GM12874 (cell line): ENCODE measurements around the gene TOPORS.

Source experiments
- TF ChIP-seq, protein P1 (sequence below): IDR thresholded peaks from 2 replicates; pipeline ENCODE4 v1.5.1; 2011; ENCODE audit warnings: low read depth, mild to moderate bottlenecking, control low read depth, low read length, moderate library complexity; ENCODE audit not compliant: insufficient read depth

The TOPORS gene

DNA sequence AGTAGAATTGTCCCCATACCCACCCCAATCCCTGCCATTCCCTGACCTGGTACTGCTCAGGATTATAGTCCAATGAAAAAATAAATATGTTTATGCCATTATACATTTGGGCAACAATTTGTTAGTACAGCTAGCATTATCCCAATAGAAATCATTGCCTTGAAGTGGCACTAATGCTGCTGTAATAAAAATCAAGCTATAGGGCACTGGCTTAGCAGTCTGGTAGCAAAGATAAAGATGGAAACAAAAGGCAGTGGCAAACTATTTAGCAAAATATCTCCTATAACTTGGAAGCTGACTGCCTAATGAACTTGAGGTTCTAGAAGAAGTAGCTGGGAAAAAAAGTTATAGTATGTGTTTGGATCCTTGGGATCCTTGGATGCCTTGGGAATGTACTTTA lies 2.2 kb upstream of the TOPORS start:
- TF ChIP-seq, protein P1, sequence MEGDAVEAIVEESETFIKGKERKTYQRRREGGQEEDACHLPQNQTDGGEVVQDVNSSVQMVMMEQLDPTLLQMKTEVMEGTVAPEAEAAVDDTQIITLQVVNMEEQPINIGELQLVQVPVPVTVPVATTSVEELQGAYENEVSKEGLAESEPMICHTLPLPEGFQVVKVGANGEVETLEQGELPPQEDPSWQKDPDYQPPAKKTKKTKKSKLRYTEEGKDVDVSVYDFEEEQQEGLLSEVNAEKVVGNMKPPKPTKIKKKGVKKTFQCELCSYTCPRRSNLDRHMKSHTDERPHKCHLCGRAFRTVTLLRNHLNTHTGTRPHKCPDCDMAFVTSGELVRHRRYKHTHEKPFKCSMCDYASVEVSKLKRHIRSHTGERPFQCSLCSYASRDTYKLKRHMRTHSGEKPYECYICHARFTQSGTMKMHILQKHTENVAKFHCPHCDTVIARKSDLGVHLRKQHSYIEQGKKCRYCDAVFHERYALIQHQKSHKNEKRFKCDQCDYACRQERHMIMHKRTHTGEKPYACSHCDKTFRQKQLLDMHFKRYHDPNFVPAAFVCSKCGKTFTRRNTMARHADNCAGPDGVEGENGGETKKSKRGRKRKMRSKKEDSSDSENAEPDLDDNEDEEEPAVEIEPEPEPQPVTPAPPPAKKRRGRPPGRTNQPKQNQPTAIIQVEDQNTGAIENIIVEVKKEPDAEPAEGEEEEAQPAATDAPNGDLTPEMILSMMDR, result no peak

DNA sequence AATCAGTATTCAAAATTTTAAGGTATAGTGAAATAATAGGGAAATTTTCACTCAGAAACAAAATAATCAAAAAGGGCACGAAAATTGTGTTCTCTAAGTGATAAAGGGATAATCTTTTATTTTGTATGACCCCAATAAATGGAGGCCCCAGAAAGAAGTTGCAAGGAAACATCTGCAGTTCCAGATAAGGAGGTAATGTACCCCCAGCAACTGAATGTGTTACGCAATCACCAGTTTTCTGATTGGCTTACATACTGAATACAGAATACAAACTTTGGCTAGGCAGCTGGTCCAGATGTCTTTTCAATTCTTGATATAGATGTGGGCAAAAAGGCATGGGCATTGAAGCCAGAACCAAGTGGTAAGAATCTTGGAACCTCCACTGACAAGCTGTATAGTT lies 1.7 kb upstream of the TOPORS start:
- TF ChIP-seq, protein P1, result no peak

DNA sequence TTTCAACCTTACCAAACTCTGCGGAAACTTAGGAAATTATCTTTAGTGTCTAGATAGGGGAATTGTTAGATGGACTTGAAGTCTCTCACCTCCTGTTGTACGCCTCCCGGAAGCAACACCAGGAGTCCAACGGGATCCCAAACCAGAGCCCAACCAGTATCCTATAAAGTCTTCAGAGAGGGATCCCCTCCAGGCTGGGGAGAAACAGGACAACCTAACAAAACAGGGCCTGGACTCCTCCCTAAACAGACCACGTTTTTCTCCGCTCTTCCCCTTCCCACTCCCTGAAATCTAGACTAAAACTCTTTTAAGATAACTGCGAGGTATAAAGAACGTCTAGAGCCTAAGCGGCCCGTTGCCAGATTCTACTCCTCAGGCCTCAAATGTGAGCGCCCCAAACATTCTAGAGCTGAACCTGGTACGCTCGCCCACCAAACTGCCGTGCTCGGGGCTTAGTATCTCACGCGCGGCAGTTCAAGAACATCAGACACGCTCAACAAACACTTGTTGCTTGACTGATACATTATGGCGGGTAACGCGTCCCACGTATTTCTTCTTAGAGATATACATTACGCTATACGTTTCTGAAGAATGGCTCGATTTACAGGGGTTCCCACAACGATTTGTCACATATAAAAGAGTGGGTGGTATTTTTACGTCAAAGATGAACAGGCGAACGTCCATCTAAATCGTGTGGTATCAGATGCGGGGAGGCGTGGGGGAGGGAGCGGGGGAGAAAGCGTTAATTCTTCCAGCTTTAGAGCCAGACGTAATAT lies 922 bp downstream of the TOPORS start:
- TF ChIP-seq, protein P1, result no peak

DNA sequence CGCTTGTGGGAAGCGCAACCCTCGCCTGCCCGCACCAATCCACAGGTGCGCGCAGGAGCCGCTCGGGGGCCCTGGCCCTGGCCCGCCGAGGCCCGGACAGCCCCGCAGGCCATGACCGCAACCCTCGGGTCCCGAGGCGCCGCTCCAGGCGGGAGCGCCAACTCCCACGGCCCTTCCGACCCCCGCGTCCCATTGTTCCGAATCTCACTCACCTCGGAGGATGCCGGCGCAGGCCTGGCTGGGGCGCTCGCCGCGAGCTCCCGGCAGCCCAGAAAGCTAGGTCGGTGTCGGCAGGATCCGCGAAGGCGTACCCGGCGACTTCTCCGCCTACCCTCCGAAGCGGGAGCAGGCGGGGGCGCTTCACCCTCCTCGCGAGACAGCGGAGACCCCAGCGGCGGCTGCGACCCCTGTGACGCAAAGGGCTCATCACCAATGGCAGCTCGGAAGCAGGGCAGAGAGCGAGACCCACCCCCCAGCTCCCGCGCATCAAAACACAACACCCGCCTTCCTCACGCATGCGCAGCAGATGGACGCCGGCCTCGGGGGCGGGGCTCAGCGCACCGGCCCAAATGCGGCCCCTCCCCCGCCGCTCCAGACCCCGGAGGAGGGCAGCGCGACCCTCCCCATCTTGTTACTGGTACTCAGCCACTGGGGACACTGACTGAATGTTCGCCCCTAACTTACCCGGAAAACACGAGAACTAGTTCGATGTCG lies 1.7 kb downstream of the TOPORS start:
- TF ChIP-seq, protein P1, result 0 out of 2 replicates have a peak, but pooled peaks have one; percentile 17

DNA sequence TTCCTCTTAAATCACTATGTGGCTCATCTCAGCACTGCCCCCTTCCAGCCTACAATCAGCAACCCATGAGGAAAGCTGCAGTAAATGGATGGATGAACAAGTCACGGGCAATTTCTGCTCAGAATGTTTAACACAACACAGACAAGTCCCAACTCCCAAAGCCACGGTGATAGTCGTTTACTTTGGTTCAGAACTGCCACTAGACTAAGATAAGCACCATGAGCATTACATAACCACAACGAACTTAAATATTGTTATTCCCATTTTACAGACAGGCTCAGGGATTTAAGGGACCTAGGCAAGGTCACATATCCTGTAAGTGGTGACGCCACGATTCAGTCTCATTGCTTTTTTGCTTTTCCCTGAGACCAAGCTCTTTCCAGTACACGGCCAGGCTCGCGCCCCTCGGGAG lies 2.2 kb downstream of the TOPORS start:
- TF ChIP-seq, protein P1, result no peak

DNA sequence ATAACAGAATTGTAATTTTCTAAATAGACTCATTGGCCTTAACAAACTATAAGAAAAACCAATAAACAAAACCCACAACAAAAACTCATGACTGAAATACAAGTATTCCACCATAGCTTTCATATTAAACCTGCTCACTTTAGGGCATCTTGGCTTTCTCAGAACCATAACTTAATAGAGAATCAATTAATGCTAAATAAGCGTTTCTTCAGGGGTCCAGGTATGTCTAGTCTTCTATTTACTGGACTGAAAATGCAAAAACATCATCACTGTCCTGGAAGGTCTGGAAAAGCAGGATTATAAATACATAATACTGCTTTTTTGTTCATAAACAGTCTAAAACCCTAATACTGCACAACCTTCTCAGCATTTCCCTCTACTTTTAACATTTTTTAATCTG lies 6.5 kb downstream of the TOPORS start:
- TF ChIP-seq, protein P1, result no peak

DNA sequence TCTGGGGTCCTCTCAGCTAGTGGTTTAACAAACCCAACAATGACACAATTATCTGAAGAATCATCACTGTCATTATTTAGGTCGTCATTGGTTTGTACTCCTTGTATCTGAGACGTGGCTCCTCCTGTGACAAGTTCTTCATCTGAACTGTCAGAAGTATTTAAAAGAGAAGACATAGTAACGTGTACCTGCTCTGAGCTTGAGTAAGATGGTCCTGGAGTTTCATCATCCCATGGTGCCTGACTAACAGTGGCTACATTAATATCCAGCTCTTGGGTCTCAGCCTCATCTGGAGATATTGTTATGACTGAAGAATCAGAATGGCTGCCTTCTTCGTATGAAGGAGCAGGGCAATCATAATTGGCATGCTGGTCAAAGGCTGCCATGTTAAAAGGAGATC lies 9.3 kb downstream of the TOPORS start:
- TF ChIP-seq, protein P1, result no peak
